AG08395 (cell line): ENCODE results near the gene HOXA11.

Experiments used
- DNase-seq: peaks from one replicate; pipeline ENCODE4 v3.0.0; 2012; ENCODE audit warnings: mixed read lengths, low spot score

HOXA11 gene

DNA sequence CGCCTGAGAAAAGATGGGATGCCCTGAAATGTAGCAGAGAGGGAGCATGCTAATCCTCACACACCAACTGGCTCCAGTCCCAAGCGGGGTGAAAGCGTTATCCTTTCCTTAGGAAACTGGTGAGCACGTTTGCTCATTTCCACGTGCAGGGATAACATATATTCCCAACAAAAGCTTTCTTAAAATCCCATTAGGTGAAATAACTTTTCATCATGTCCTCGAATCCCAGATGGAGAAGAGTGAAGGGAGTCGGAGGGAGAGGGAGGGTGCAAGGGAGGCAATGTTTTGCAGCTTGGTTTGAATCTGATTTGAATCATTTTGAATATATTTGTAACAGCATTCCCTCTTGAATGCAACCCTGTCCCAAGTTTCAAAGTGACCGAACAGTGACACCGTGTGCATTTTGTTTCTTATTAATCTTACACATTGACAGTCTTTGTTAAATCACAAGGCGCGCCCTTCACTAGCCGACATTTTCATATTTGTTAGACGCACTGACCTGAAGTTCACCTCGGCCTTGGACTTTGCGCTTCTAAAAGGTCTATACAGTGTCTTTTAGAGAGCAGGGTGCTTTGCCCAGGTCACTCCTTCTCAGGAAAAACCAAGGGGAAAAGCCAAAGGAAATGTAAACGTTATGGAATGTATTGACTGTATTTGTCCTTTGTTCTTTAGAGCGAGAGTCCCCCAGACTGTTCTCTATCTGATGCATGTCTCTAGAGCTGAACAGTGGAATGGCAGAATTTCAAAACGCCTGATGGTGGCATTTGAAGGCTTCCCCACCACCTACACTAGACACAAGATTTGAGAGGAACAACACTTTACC lies 51.4 kb downstream of the HOXA11 start:
- no peak for DNase-seq

GRCh38 chr7:27132978-27133377 lies 52.1 kb downstream of the HOXA11 start:
- DNase-seq = no peak

- DNase-seq = no peak
Observed at GRCh38 chr7:27132214-27132613, 52.8 kb downstream of the HOXA11 start.

GRCh38 chr7:27131390-27131819 lies 53.6 kb downstream of the HOXA11 start:
- no peak for DNase-seq
